ENCODE results near the gene SPTLC2. TPM values are rescaled to one million over a fixed set of nuclear protein-coding genes. Genes with fewer than 3 reads are reported as not detected.
A peak's percentile ranks its signal among the peaks of the same experiment; 100 is the strongest.

SPTLC2 gene
- total RNA-seq, 1 donor from 2014 or later: 28.1 TPM

GRCh38 chr14:77623201-77623600, 6.8 kb upstream of the SPTLC2 start:
- Mint-ChIP-seq H3K27me3 (ENCODE audit: unreplicated experiment) (peaks cover 15% of the 10 kb centered on the region), H3K4me1 (ENCODE audit: unreplicated experiment) (no peaks in the 10 kb centered on the region), H3K9me3 (ENCODE audit: unreplicated experiment) (no peaks in the 10 kb centered on the region), H3K27ac (ENCODE audit: unreplicated experiment) (no peak overlapping the region), H3K36me3 (ENCODE audit: unreplicated experiment) (no peaks in the 10 kb centered on the region), H3K4me3 (ENCODE audit: unreplicated experiment) (no peak overlapping the region)
- peak; percentile 54 for DNase-seq (ENCODE audit: extremely low spot score, unreplicated experiment)
- no peak for TF ChIP-seq CTCF (IDR thresholded peaks at IDR 0.05)

GRCh38 chr14:77622366-77622961, 6.0 kb upstream of the SPTLC2 start:
- H3K4me1 Mint-ChIP-seq (ENCODE audit: unreplicated experiment): no peaks in the 10 kb centered on the region
- peaks cover 13% of the 10 kb centered on the region for H3K27me3 Mint-ChIP-seq (ENCODE audit: unreplicated experiment)
- H3K4me3 Mint-ChIP-seq (ENCODE audit: unreplicated experiment): no peak overlapping the region
- no peak for TF ChIP-seq CTCF (IDR thresholded peaks at IDR 0.05)
- H3K36me3 Mint-ChIP-seq (ENCODE audit: unreplicated experiment): no peaks in the 10 kb centered on the region
- peak; percentile 36 for DNase-seq (ENCODE audit: extremely low spot score, unreplicated experiment)
- H3K9me3 Mint-ChIP-seq (ENCODE audit: unreplicated experiment): no peaks in the 10 kb centered on the region
- H3K27ac Mint-ChIP-seq (ENCODE audit: unreplicated experiment): no peak overlapping the region

- peaks cover 9% of the 10 kb centered on the region for H3K27me3 Mint-ChIP-seq (ENCODE audit: unreplicated experiment)
- DNase-seq (ENCODE audit: extremely low spot score, unreplicated experiment): peak; percentile 66
- no peak overlapping the region for H3K4me3 Mint-ChIP-seq (ENCODE audit: unreplicated experiment)
- H3K36me3 Mint-ChIP-seq (ENCODE audit: unreplicated experiment): no peaks in the 10 kb centered on the region
- no peak for TF ChIP-seq CTCF (IDR thresholded peaks at IDR 0.05)
- H3K9me3 Mint-ChIP-seq (ENCODE audit: unreplicated experiment): no peaks in the 10 kb centered on the region
- no peak overlapping the region for H3K27ac Mint-ChIP-seq (ENCODE audit: unreplicated experiment)
- peaks cover 8% of the 10 kb centered on the region for H3K4me1 Mint-ChIP-seq (ENCODE audit: unreplicated experiment)
Measured at GRCh38 chr14:77620222-77620870, 3.9 kb upstream of the SPTLC2 start.

GRCh38 chr14:77618381-77618970, 2.0 kb upstream of the SPTLC2 start:
- Mint-ChIP-seq H3K36me3 (ENCODE audit: unreplicated experiment) (peaks cover 8% of the 10 kb centered on the region), H3K27ac (ENCODE audit: unreplicated experiment) (no peak overlapping the region), H3K9me3 (ENCODE audit: unreplicated experiment) (no peaks in the 10 kb centered on the region), H3K4me3 (ENCODE audit: unreplicated experiment) (no peak overlapping the region), H3K27me3 (ENCODE audit: unreplicated experiment) (peaks cover 6% of the 10 kb centered on the region), H3K4me1 (ENCODE audit: unreplicated experiment) (peaks cover 21% of the 10 kb centered on the region)
- TF ChIP-seq CTCF (IDR thresholded peaks at IDR 0.05): no peak
- DNase-seq (ENCODE audit: extremely low spot score, unreplicated experiment): peak; percentile 49

GRCh38 chr14:77616133-77616453, 344 bp downstream of the SPTLC2 start:
- Mint-ChIP-seq H3K36me3 (ENCODE audit: unreplicated experiment) (peaks cover 10% of the 10 kb centered on the region), H3K4me1 (ENCODE audit: unreplicated experiment) (peaks cover 40% of the 10 kb centered on the region), H3K27ac (ENCODE audit: unreplicated experiment) (peak overlapping the region; percentile 70), H3K27me3 (ENCODE audit: unreplicated experiment) (no peaks in the 10 kb centered on the region), H3K4me3 (ENCODE audit: unreplicated experiment) (peak overlapping the region; percentile 92), H3K9me3 (ENCODE audit: unreplicated experiment) (no peaks in the 10 kb centered on the region)
- TF ChIP-seq CTCF (IDR thresholded peaks at IDR 0.05): no peak
- peak; percentile 85 for DNase-seq (ENCODE audit: extremely low spot score, unreplicated experiment)
